GM12801 (cell line): ENCODE data around the gene LIME1.

ENCODE experiments used
- CTCF ChIP-seq: IDR thresholded peaks from one replicate; pipeline ENCODE4 v1.5.1; 2011; ENCODE audit warnings: control low read depth; ENCODE audit not compliant: insufficient read length; ENCODE audit errors: extremely low read depth

Gene LIME1

GRCh38 chr20:63740627-63741353, 4.3 kb downstream of the LIME1 start:
- no peak for TF ChIP-seq CTCF

GRCh38 chr20:63741354-63741675, 4.9 kb downstream of the LIME1 start:
- TF ChIP-seq CTCF, result no peak

DNA sequence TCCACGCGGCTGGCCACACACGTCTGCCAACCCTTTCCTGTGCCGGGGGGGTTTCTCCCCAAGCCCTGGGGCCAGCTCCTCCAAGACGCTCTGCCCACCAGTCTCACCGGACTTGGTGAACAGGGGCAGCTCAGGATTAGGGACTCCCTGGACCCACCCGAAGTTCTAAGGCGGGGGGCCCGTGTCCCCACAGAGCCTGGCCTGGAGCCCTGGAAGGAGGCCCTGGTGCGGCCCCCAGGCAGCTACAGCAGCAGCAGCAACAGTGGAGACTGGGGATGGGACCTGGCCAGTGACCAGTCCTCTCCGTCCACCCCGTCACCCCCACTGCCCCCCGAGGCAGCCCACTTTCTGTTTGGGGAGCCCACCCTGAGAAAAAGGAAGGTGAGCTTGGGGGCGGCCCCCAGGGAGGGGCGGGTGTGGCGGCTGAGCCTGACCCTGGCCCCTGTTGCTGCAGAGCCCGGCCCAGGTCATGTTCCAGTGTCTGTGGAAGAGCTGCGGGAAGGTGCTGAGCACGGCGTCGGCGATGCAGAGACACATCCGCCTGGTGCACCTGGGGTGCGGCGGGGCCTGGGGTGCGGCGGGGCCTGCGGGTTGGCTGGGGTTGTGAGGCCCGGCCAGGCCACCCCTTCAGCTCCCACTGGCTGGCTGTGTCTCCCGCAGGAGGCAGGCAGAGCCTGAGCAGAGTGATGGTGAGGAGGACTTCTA, 5.4 kb downstream of the LIME1 start:
- no peak for TF ChIP-seq CTCF

DNA sequence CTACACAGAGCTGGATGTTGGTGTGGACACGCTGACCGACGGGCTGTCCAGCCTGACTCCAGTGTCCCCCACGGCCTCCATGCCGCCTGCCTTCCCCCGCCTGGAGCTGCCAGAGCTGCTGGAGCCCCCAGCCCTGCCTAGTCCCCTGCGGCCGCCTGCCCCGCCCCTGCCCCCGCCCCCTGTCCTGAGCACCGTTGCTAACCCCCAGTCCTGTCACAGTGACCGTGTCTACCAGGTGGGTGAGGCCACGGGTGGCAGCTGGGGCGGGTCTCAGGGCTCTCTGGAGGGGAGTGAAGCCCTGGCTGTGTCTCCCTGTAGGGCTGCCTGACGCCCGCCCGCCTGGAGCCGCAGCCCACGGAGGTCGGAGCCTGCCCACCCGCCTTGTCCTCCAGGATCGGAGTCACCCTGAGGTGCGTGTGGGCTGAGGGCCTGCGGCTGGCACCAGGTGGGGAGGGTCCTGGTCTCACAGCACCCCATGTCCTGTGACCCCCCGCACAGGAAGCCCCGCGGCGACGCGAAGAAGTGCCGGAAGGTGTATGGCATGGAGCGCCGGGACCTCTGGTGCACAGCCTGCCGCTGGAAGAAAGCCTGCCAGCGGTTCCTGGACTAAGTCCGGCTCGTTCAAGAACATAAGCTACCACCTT, 6.0 kb downstream of the LIME1 start:
- TF ChIP-seq CTCF, result no peak

DNA sequence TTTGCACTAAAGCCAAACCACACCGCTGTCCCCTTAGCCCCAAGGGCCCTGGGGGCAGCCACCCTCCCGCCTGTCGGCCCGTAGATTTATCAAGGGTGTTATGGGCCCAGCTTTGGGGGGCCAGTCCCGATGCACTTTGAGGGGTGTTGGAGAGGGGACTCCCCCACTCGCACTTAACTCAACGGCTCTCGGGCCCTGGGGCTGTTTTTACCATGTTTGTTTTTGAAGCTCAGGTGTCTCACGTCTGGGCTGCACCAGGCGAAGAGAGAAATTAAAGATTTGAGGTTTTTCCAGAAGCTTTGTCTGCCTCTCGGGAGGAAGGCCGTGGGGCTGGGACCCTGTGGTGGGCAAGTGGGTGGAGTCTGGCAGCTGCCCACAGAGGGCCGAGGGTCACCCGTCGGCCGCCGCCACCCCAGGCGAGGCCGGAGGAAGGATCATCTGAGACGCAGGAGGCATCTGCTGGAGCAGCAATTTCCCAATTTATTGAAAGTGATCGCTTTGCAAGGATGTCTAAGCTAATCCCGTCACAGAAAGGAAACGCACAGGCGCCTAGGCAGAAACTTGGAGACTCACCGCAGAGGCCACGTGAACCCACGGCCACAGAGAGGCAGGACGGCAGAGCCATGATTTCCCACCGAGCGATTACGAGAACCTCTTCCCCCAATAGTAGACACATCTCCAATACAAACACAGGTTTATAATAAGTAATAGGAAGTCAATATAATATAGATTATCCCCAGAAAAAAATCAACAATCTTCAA, 6.9 kb downstream of the LIME1 start:
- TF ChIP-seq CTCF, result no peak

- no peak for TF ChIP-seq CTCF
Observed at GRCh38 chr20:63744158-63744557, 7.7 kb downstream of the LIME1 start.
